ENCODE measurements around the gene CDC42SE1.

CDC42SE1 gene

GRCh38 chr1:151054971-151055547, 4.4 kb downstream of the CDC42SE1 start:
- no peak for DNase-seq (ENCODE audit: low spot score)

- no peak for DNase-seq (ENCODE audit: low spot score)
Measured at GRCh38 chr1:151051356-151052009, 7.9 kb downstream of the CDC42SE1 start.

GRCh38 chr1:151050051-151050688, 9.3 kb downstream of the CDC42SE1 start:
- DNase-seq (ENCODE audit: low spot score): no peak

GRCh38 chr1:151049458-151049857, 10.0 kb downstream of the CDC42SE1 start:
- DNase-seq (ENCODE audit: low spot score): no peak

- no peak for DNase-seq (ENCODE audit: low spot score)
Measured at GRCh38 chr1:151048645-151049032, 10.8 kb downstream of the CDC42SE1 start.

GRCh38 chr1:151047925-151048644, 11.3 kb downstream of the CDC42SE1 start:
- DNase-seq (ENCODE audit: low spot score): peak; percentile 86

- peak; percentile 83 for DNase-seq (ENCODE audit: low spot score)
Measured at GRCh38 chr1:151047591-151047924, 11.9 kb downstream of the CDC42SE1 start, which contains the start of gene C1orf56. Gene C1orf56, plus strand, starts transcription at chr1:151047751. Its CDS starts 97 bp downstream, at chr1:151047848.

- no peak for DNase-seq (ENCODE audit: low spot score)
Measured at GRCh38 chr1:151043163-151043562, 16.3 kb downstream of the CDC42SE1 start.

- DNase-seq (ENCODE audit: low spot score): no peak
Measured at GRCh38 chr1:151039521-151039920, 19.9 kb downstream of the CDC42SE1 start.

GRCh38 chr1:151037032-151037431, 22.4 kb downstream of the CDC42SE1 start:
- DNase-seq (ENCODE audit: low spot score): no peak

- no peak for DNase-seq (ENCODE audit: low spot score)
Measured at GRCh38 chr1:151036356-151036755, 23.1 kb downstream of the CDC42SE1 start, which contains the start of gene BNIPL. Gene BNIPL, plus strand, starts transcription at chr1:151036586. Its CDS starts 140 bp downstream, at chr1:151036726.

- DNase-seq (ENCODE audit: low spot score): no peak
Measured at GRCh38 chr1:151035167-151035566, 24.3 kb downstream of the CDC42SE1 start.

GRCh38 chr1:151032164-151032563, 27.3 kb downstream of the CDC42SE1 start:
- no peak for DNase-seq (ENCODE audit: low spot score)

GRCh38 chr1:151026460-151026859, 33.0 kb downstream of the CDC42SE1 start:
- no peak for DNase-seq (ENCODE audit: low spot score)

GRCh38 chr1:151024540-151025146, 34.8 kb downstream of the CDC42SE1 start:
- DNase-seq (ENCODE audit: low spot score): peak; percentile 75

- no peak for DNase-seq (ENCODE audit: low spot score)
Measured at GRCh38 chr1:151013518-151013917, 45.9 kb downstream of the CDC42SE1 start.

GRCh38 chr1:151012684-151013471, 46.5 kb downstream of the CDC42SE1 start:
- no peak for DNase-seq (ENCODE audit: low spot score)

GRCh38 chr1:151011154-151011850, 48.1 kb downstream of the CDC42SE1 start:
- no peak for DNase-seq (ENCODE audit: low spot score)

- no peak for DNase-seq (ENCODE audit: low spot score)
Measured at GRCh38 chr1:151010346-151010726, 49.1 kb downstream of the CDC42SE1 start.

GRCh38 chr1:151009674-151010345, 49.6 kb downstream of the CDC42SE1 start:
- DNase-seq (ENCODE audit: low spot score): no peak
